Urothelium cell line (cell line): ENCODE measurements around the gene OLFM3.

Source experiments
- DNase-seq: peaks from one replicate; pipeline ENCODE4 v3.0.0; 2011; ENCODE audit warnings: low spot score, mixed read lengths
- FAIRE-seq: peaks from 2 replicates; lab custom pipeline; 2011; peaks lifted over from hg19 to GRCh38; lab: Jason Lieb, UNC

Gene OLFM3

DNA sequence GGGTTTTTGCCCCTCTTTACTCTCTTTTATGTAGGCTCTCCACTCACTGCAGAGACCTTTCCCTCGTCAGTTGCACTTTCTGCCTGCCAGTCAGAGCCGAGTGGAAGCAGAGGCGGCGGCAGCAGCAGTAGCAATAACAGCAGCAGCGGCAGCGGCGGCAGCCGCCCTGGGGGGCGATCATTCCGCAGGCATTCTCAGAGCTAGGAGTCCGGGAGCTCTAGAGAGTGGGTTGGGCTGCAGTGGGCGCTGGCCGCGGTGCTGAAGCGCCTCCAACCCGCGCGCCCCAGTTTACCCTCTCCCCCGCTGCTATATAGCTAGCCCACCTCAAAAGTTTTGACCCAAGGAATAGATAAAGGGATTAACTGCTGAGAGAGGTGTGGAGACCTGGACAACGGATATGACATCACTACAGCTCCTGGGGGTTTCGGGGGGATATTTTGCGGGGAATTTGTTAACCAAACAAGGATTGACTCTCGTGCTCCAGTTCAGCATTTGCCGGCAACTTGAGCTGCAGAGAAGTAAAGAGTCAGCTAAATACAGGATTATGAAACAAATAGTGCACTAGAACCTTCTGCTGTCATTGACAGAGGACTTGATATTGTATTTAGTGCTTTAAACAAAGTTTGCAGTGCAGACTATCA is at the start of gene OLFM3:
Gene OLFM3, minus strand, starts transcription at position 102 of the 641 bp plus-strand sequence.
- FAIRE-seq (no peak), DNase-seq (peak; percentile 77)

DNA sequence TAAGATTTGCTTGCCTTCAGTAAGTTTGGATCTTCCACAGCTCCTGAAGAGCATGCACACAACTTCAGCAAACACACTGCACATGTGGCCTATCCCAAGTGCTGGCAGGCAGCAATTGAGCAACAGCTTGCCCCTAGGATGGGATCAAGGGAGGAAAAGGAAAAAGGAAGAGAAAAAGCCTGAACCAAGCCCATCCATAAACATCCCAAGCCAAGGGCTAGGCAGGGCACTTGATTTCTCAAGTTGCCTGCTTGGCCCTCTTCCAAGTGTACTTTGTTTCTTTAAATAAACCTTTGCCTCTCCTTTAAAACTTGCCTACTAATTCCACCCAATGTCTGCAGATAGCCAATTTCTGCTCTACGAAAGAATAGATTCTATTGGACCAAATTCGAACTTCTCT is 49.0 kb upstream of the OLFM3 start:
- FAIRE-seq (no peak), DNase-seq (no peak)

DNA sequence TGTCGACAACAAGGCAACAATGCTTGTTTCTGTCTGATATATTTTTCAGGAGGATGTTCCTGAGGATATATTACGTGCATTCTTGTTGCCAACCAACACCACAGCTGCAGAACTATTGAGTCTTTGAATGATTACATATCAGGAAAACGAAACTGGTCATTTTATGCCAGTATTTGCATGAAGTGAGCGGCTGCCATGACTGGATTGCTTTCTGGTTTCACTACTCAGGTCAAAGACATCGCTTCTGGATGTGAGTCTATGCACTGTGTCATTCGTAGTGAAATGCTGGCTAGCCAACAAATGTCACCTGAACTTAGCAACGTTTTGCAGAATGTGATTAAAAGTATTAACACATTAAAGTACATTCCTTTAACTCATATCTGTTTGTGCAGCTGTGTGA is 35.8 kb upstream of the OLFM3 start:
- no peak for FAIRE-seq

DNA sequence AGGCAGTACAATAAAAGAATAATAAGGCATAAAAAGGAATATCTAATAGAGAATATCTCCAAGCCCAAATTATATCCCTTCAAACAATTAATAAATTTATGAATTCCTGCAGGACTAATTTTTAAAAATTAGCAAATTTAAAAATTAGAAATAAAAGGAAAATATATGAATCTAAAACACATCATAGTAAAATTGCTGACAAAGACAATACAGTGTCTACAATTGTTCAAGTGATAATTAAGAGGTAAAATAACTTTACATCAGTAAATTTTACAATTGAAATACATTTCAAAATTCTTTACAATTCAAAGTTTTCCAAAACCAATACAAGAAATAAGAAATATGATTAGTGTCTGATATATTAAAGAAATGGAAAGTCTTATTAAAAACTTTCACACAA is 22.8 kb upstream of the OLFM3 start:
- no peak for FAIRE-seq

More for the DNA sequence above, 35.8 kb upstream of the OLFM3 start:
- no peak for DNase-seq

DNA sequence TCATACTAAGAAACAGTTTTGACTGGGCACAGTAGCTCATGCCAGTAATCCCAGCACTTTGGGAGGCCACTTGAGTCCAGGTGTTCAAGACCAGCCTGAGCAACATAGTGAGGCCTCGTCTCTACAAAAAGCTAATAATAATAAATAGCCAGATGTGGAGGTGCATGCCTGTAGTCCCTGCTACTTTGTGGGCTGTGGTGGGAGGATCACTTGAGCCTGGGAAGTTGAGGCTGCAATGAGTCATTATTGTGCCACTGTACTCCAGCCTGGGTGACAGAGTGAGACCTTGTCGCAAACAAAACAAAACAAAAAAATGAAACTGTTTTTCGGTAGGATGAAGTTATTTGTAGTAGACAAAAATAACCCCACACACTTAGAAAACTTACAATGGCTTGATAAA is 19.0 kb upstream of the OLFM3 start:
- FAIRE-seq (no peak), DNase-seq (no peak)

More for the DNA sequence above, 22.8 kb upstream of the OLFM3 start:
- DNase-seq = no peak

DNA sequence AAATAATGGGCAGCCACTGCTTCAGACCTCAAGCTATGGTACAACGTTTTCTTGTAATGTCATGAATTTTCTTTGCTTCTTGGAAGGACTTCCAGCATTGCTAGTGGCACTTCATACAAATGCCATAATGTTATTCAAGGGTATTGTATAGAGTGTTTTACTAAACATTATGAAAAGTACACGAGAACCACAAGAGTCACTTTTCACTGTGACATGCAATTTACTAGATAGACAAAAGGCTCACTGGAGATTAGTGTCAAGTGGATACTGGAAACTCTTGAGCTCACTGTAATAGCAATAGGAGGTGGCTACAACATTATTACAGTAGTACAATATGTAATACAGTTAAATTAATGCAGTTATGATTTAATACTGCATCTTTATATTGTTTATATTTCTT is 5.3 kb upstream of the OLFM3 start:
- DNase-seq (no peak), FAIRE-seq (no peak)

DNA sequence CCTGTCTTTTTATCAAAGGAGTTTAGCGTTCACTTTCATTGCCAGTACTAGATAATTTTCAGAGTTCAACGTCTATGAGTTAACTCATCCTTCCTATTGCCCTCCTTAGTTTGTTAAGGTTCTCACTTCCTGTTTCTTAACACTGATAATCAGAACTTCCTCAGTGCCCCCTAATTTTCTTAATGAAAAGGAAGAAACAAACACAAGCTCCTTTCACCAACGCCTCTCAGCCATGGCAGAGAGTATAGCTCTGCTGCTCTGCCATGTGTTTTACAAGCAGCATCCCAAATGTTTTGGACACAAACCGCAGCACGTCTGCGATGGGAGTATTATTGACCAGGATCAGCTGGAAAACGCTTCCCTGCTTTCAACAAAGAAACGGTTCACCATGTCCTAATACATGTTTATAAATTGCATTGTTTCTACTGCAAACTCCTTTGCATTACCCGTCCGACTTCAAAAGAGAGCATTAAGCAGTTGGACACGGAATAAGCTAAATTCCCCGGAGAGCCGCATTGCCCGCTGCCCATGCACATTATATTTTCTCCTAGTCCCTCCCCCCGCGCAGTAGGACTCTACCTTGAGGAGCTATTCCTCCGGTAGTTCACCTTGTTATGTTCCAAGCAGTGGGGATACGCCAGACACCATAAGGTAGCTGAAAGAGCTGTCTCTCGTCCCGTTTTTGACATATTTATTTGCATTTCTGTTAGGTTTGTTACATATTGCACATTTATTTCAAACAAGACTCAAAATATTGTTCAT is 561 bp downstream of the OLFM3 start:
- no peak for FAIRE-seq
- peak; percentile 10 for DNase-seq

DNA sequence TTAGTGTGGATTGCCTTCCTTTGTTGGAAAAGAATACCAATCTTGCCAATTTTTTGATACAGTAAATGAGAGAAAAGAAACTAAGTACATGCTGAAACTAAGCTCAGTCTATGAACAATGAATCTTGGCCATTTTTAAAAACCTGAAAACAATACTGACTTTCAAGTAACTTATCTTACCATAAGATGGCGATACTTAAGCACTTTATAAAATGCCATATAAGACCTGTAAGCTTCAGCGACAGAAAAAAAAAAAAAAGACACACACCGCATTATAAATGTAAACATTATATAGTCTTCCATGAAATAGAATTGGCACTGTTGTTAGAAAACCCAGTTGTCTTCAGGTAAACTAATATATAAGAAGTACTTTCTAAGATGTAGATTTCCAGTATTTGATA is 3.0 kb downstream of the OLFM3 start:
- no peak for FAIRE-seq
- no peak for DNase-seq

DNA sequence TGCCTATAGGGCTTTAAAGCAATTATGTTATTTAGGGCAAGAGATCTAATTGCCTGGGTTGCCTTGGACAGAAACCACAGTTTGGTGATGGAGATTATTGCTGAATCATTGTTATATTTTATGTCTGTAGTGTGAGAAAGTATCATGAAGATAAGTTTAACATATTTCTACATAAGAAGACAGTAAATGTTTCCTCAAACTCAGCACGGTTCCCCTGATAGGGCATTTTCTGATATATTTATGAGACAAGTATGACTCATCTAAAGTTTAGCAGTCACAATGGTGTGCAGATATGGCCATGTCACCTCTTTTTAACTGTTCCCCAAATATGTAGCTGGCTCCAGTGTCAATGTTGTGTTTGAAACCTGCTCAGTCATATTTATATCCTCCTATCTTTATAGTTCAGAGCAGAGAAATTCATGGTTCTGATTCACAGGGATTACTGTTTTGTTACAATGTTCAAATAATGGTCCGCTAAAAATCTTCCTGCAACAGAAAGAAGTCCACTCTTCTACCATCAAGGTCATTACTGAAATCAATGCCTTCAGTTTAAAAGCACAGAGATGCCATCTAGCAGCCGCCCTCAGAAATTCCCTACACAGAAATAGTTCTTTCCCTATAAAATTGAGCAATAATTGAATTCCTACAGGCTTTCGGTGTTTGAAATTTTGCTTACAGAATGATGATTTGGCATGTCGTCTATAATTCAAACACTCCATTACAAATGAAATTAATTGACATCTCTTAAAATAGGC is 3.7 kb downstream of the OLFM3 start:
- no peak for FAIRE-seq
- DNase-seq = no peak

DNA sequence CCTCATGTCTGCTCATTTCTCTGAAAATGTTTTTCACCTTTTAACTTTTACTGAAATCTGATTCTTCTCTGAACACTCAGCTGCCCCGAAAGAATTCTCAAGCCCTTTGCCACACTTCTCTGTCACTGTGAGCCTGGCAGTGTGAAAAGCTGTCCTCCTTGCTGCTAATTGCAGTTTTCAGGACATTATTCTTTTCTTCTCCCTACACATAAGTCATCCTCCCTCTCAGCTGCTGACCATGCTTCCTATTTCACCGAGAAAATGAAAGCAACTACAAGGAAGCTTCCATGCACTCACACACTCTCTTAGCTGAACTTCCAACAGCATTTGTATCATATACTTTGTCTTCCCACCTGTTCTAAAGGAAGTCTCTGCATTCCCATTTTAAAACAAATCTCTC is 15.8 kb downstream of the OLFM3 start:
- DNase-seq (no peak), FAIRE-seq (no peak)

DNA sequence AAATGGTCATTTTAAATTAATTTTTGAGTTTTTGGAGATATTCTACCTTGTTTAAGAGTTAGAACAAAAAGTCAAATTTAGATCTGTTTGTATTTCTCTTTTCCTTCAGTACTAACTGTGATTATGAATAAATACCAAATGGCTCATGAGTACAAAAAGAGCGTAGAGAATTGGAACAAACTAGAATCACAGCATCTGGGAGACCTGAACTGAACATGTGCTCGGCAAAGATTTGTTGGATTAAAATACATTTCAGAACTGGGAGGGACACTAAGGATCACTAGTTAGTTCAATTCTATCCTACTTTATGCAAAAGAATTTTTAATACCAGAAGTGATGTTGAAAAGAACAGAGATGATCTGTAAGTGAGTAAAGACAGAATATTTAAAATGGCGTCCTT is 19.5 kb downstream of the OLFM3 start:
- no peak for DNase-seq
- FAIRE-seq = no peak

DNA sequence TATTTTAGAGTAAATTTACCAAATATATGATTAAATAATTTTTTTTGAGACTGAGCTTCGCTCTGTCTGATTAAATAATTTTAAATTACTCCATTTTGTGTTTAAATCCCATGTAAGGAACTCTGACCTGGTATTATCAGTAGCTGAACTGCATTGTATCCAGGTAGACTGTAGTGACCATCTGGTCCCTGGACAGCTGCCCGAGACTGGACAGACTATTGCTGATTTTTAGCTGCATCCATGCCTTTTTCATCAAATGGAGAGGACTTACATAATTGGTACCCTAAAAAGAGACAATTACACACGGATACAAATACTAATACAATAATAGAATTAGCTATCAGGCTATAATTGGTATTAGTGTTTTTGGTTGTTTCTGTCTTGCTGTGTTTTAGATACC is 20.6 kb downstream of the OLFM3 start:
- FAIRE-seq (no peak), DNase-seq (no peak)

DNA sequence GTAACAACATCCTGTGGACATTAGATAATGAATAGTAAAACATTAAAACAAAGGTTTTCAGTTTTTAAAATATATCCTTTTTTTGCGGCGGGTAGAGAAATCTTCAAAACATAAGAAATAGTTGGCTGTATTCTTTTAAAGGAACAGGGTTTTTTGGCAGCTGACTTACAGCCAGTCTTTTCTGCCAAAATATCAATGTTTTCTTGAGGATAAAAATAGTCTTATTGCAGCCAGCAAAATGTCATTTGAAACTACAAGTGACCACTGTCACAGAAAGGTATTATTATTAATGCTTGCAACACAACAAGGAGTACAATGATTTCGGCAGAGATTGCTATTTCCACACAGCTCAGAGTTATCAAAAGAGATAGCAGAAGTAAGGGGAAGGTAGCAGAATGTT is 21.4 kb downstream of the OLFM3 start:
- no peak for FAIRE-seq
- no peak for DNase-seq

DNA sequence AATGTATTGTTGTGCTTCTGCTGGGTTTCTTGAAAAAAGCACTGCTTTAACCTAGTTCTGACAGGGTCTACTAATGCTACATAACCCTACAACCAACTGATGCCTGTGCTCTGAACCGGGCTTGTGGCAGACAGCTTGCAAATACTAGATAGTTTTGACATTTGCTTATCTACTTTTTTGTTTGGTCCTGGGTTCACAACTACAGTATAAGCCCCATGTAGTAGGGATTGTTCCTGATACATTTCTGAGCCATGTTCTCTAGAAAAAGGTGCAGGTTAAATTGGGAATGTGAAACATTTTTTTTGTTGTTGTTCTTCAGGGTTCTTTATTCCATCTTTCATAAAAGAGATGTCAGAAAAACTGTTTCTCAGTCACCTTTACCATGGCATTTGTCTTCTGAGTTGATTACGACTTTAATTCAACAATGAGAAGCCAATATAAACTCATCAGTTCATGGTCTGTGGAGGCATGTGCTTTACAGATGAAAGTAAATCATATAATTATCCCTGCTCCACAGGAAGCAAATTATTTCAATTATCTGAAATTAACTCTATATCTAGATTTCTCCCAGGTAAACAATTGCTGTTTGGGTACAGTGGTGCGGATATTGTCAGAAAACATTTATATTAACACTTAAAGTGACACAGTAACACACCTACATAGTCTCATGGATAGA is 22.0 kb downstream of the OLFM3 start:
- DNase-seq (no peak), FAIRE-seq (no peak)

DNA sequence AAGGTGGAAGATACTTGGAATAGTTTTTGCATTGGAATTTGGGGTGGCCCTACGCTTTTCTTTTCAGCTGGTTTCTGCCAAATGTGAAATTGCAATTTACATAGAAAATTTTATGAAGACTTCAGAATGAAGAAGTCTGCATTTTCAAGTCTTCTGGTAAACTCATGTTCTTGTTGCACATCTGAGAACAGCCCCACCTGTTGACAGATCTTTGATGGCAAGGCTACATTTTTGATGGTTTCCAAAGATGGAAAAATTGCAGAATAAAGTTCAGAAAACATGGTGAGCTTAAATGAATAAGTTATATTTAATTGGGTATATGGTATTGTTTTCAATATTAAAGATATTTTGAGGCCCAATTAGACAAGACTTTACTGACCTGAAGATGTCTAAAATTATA is 25.4 kb downstream of the OLFM3 start:
- FAIRE-seq = no peak
- DNase-seq = no peak

DNA sequence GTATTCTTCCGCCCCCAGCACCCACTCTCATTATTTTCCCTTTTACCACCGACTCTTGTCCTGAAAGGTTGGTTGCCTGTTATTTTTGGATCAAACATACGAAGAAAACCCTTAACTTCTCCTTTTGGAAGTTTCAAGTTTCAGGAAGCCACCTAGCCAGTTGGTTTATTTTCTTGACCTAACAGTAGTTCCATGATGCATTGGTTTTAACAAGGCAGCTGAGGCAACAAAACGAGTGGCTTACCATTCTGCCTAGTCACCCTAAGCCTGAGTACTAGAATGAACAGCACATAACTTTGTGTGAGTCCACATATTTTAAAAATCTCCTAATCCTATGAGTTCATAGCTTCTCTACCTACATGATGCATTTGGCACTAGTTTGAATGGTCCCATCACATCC is 28.9 kb downstream of the OLFM3 start:
- no peak for DNase-seq
- FAIRE-seq = no peak

DNA sequence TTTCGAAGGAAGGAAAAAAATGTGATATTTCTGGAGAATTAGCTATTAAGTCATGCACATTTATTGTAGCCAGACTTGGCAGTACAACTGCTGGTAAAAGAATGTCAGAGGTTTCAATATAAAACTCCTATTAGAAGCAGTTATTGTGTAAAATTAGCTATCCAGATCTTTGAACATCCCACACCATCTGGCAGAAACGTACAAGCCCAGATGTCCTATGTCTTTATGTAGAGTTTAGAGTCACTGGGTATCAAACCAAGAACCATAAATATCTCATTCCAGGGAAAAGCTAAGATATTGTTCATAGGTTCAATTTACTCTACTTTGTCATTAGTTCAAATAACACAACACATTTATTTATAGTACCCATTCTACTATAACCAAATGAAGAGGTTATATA is 31.4 kb downstream of the OLFM3 start:
- no peak for FAIRE-seq
- DNase-seq = no peak

DNA sequence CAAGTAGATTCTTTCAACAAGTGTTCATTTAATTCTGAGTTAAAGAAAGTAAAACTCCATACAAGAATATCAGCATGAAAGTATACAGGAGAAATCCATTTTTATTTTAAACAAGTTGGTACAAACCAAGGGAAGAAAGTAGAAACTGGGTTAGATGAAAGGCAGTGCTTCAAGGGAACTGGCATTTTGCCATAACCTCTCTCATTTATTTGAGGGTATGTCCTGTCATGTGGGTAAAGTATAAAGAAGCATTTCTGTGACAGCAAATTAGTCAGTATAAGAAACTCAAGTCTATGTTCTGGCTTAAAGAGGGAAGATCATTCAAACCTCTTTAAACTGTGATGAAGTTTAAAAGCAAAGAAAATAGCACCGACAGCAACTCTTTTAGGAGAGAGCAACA is 32.0 kb downstream of the OLFM3 start:
- DNase-seq = no peak
- FAIRE-seq = no peak

DNA sequence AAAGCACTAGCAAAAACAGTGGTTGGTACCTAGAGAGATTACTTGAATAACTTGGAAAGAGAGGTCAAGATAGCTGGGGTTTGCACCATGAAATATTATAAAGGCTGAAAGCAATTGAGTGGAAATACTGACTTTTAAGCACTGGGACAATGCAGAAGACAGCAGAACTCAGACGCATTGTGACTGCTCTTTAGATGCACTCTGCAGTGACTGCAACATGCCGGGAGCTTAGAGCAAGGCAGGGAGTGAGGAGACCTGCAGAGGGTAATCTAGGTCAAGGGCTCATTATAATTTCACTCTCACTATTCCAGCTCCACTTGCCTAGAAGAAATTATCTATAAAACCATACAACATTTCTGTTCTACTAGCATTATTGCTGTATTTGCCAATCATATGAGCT is 36.6 kb downstream of the OLFM3 start:
- no peak for FAIRE-seq
- no peak for DNase-seq

DNA sequence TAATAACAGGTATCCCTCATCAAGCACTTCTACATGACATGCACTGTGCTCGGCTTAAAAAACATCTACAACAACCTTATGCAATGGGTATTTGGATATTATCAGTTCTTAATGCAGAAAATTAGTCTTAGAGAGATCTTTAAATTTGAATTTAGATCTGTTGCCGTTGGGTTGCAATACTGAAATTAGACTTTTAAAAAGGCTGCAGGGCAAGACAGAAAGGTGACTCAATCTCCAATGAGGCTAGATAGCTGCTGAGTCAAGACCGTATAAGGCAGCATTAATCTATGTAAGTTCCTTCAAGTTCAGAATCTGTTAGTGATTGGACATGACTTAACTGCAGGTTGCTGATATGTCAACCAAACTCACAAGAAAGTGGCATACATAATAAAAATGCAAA is 37.3 kb downstream of the OLFM3 start:
- no peak for FAIRE-seq
- DNase-seq = no peak

DNA sequence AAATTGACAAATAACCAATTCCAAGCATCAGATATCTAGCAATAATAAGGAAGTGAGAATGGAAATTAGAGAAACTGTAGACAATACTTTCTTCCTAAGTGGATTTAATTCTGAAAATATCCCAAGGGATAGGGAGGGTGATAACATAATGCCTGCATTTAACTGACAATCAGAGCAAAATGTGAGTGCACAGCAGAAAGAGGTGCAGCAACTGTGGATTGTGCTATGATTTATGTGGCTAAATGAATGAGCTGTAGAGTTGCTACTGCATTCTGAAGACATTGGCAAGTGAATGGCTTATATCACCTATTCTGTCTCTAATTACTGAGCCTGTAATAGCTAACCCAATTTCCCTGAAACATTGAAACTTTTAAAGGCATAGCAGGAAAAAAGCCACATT is 39.0 kb downstream of the OLFM3 start:
- no peak for FAIRE-seq
- no peak for DNase-seq
